Left kidney (tissue), 8 donors: ENCODE results near the gene APBA1. TPM values are rescaled to one million over a fixed set of nuclear protein-coding genes. Genes with fewer than 3 reads are reported as not detected.

Experiments
- DNase-seq: peaks from one replicate; pipeline ENCODE4 v3.0.0-alpha.2; 2013
- long read RNA-seq, 8 donors: transcript quantifications; one replicate each; lab custom pipeline, GENCODE V29; 2026
- polyA plus RNA-seq: library from polyadenylated mRNA; unstranded; fragments of 120-200 nt; gene quantifications from one replicate; pipeline ENCODE4 v1.2.1, GENCODE V29; 2013; ENCODE audit not compliant: insufficient read length

APBA1 gene
- 17.9 TPM for polyA plus RNA-seq
- long read RNA-seq, donor 1, partial matches to known transcripts: 24 of 24 reads
- long read RNA-seq, donor 1, other reads (novel, unspliced or antisense): 0 of 24 reads
- long read RNA-seq, donor 2: 0 reads
- long read RNA-seq, donor 3, full-length matches to known transcripts: 2 of 2 reads
- long read RNA-seq, donor 3, partial matches to known transcripts: 0 of 2 reads
- long read RNA-seq, donor 3, other reads (novel, unspliced or antisense): 0 of 2 reads
- long read RNA-seq, donor 4: 0 reads
- long read RNA-seq, donor 5: 0 reads
- long read RNA-seq, donor 6, full-length matches to known transcripts: 3 of 3 reads
- long read RNA-seq, donor 6, partial matches to known transcripts: 0 of 3 reads
- long read RNA-seq, donor 6, other reads (novel, unspliced or antisense): 0 of 3 reads
- long read RNA-seq, donor 7: 0 reads
- long read RNA-seq, donor 8: 0 reads

GRCh38 chr9:69671879-69672595 lies at the start of gene APBA1:
Gene APBA1 (minus strand): TSS chr9:69672371.
- DNase-seq: peak; percentile 72

GRCh38 chr9:69719983-69720382 lies 47.8 kb upstream of the APBA1 start:
- DNase-seq: no peak

GRCh38 chr9:69719367-69719766 lies 47.2 kb upstream of the APBA1 start:
- no peak for DNase-seq

- DNase-seq: no peak
These were observed 46.0 kb upstream of the APBA1 start for GRCh38 chr9:69718218-69718617.

- no peak for DNase-seq
These were observed 43.7 kb upstream of the APBA1 start for GRCh38 chr9:69715825-69716224.

GRCh38 chr9:69715096-69715495 lies 42.9 kb upstream of the APBA1 start:
- DNase-seq: no peak

- DNase-seq: no peak
These were observed 25.3 kb upstream of the APBA1 start for GRCh38 chr9:69697475-69697874.

GRCh38 chr9:69696802-69697201 lies 24.6 kb upstream of the APBA1 start:
- DNase-seq: no peak

- DNase-seq: no peak
These were observed 17.9 kb upstream of the APBA1 start for GRCh38 chr9:69689991-69690538.

- no peak for DNase-seq
These were observed 11.8 kb upstream of the APBA1 start for GRCh38 chr9:69683927-69684326.

GRCh38 chr9:69678843-69679538 lies 6.8 kb upstream of the APBA1 start:
- no peak for DNase-seq

GRCh38 chr9:69677931-69678330 lies 5.8 kb upstream of the APBA1 start:
- DNase-seq: no peak

- no peak for DNase-seq
These were observed 3.4 kb upstream of the APBA1 start for GRCh38 chr9:69675563-69675962.

GRCh38 chr9:69674716-69675438 lies 2.7 kb upstream of the APBA1 start:
- no peak for DNase-seq

- no peak for DNase-seq
These were observed 2.0 kb upstream of the APBA1 start for GRCh38 chr9:69674112-69674685.

- DNase-seq: no peak
These were observed 1.1 kb upstream of the APBA1 start for GRCh38 chr9:69673311-69673640.

GRCh38 chr9:69672596-69673310 lies 582 bp upstream of the APBA1 start:
- DNase-seq: peak; percentile 88

GRCh38 chr9:69671311-69671878 lies 776 bp downstream of the APBA1 start:
- no peak for DNase-seq

GRCh38 chr9:69667306-69667705 lies 4.9 kb downstream of the APBA1 start:
- DNase-seq: no peak

GRCh38 chr9:69660304-69660703 lies 11.9 kb downstream of the APBA1 start:
- DNase-seq: no peak
